ENCODE measurements around the gene TWF2.

The TWF2 gene

DNA sequence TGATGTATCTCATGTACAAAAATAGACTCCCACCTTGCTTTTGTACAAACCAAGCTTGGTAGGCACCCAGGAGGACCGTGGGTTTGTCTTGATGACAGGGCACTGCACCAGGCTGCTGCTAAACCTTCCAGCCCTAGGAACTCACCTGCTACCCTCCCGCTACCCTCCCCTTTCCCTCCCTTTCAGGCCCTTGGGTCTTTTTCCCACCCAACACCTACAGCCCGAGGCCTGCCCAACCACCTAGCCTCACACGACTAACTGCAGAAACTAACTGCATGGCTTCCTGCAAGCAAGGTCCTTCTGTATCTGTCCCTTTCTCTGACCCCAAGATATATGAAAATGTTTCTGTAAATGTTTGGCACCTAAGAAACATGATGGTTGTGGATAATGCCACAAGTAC lies 17.7 kb upstream of the TWF2 start:
- no peak for DNase-seq

DNA sequence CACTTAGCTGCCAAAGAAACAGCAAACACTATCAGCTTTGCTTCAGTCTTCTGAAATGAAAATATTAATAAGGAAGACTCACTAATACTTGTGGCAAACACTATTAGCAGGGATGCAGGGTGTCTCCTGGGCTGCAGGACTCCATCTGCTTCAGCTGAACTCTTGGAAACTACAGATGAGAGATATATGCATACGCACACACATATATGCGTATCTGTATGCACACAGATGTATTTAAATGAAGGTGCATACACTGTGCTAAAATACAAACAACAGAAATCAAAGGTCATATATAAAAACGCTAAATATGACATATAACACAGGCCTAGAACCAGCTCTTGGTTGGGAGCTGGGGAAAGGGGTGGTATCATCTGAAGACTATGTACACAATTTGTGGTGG lies 17.2 kb upstream of the TWF2 start:
- no peak for DNase-seq

DNA sequence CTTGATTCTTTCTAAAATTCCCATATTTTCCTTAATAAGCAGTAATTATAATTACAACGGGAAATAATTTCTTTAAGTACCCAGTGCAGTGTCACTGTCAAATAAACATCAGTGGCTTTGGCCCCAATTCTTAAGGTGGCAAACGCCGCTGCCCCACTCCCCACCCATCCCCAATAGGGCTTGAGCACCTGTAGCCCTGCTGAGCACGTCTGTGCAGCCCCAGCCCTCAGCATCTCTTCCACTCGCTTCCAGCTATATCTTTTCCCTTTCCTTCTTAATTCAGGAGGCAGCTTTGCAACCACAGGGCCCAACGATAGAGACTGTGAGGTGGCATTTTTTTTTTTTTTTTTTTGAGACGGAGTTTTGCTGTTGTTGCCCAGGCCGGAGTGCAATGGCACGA lies 15.7 kb upstream of the TWF2 start:
- no peak for DNase-seq

DNA sequence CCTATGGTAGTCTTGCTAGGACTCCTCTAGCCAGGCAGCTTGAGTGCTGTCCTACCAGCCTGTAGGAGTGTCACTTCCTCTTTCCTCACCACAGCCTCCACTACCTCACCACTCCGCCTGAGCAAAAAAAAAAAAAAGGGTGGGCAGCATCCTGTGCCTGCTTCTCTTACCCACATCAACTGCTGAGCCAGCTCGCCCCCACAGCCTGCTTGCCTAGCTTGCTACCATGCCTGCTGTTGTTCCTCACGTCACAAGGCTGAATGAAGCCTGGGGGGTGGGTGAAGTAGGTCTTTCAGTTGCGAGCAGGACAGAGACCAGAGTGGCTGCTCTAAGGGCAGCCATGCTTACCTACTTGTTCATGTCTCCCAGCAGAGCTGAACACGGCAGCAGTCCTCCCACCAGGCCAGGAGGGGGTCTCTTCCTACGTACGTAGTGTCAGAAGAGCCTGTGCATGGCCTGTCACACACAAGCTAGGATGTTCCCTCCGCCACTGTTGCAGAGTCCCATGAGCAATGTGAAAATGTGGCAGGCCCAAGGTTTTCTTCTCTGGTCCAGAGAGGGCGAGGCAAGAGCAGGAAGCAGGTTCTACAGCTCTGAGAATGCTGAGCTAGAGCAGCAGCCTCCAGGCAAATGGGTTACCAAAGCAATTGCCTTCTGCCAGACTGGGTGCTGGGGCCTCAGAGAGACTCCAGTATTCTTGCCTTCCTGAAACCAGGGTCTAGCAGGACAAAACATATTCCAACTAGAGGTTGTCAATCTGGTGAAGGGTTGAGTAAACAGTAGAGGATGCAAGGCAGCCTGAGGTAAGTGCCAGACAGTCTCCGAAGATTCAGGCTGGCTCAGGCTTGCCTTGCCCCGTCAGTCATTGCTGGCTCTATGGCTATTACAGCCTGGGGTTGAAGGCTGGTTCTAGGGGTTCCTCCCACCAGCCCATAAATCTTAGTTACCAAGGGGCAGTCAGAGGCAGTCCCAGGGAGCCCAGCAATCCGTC lies 14.7 kb upstream of the TWF2 start:
- DNase-seq: peak; percentile 85

DNA sequence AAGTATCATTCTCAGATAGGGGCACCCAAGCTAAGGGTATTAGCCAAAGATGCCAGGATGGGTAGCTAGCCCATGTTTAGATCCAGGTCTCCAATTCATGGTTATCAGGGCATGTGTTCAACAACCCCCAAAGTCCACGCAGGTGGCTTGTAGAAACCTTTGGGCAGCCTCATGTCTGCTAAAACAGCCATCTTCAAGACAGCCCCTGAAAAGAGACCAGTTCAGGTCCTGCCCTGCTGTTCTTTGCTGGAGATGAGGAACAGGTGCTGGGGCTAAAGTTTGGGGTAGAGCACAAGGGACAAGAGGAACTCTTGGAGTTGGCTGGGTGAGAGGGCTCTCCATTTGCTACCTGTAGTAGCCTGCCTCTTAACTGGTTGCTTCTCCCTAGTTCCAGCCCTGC lies 11.2 kb upstream of the TWF2 start:
- DNase-seq: no peak

DNA sequence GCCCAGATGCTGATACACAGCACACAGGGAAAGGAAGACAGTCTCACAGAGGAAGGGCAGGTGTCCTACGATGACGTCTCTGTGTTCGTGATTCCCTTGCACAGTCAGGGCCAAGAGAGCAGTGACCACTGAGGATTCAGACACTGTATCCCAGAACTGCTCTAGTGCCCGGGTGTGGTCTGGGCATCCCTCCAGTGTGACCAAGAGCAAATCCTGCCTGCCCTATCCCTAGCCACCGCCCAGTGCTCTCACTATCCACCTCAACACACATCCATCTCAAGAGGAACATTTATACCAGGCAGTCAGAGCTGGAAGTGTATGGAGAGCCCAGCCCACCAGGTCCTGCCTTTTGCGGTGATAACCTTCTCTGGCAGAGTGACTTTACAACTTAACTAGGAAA lies 10.7 kb upstream of the TWF2 start:
- no peak for DNase-seq

DNA sequence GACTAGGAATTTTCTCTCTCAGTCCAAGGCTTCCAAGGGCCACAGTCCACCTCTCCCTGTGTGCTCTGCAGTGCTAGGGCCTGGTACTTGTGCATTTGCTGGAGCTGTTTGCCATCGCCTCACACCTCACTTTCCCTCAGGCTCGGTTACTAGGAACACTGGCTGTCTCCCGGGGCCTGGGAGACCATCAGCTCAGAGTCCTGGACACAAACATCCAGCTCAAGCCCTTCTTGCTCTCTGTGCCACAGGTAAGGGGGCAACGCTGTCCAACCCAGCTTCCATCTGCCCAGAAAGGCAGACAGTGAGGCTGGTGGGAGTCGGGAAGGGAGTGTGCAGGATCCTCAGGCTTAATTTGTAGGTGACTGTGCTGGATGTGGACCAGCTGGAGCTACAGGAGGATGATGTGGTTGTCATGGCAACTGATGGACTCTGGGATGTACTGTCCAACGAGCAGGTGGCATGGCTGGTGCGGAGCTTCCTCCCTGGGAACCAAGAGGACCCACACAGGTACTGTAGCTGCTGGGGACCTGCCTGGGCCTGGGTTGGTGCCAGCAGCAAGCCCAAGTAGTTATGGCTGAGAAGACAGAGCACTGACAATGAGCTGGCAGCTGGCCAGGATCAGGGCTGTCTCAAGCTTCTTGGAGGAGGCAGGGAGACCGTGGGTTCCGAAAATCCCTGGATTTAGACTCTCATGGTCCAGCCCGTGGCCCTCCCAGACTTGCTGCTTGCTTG lies 10.0 kb upstream of the TWF2 start:
- no peak for DNase-seq

DNA sequence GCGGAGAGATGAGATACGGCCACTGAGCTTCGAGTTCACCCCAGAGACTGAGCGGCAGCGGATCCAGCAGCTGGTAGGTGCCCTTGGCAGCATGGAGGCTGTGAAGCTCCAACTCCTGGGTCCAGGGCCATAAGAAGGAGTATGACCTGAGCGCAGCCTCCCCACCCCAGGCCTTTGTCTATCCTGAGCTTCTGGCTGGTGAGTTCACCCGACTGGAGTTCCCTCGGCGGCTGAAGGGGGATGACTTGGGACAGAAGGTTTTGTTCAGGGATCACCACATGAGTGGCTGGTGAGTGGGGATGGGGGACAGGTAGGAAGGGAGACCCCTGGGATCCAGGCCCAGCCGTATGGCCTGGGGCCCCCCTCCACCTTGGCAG lies 9.2 kb upstream of the TWF2 start:
- DNase-seq: no peak

DNA sequence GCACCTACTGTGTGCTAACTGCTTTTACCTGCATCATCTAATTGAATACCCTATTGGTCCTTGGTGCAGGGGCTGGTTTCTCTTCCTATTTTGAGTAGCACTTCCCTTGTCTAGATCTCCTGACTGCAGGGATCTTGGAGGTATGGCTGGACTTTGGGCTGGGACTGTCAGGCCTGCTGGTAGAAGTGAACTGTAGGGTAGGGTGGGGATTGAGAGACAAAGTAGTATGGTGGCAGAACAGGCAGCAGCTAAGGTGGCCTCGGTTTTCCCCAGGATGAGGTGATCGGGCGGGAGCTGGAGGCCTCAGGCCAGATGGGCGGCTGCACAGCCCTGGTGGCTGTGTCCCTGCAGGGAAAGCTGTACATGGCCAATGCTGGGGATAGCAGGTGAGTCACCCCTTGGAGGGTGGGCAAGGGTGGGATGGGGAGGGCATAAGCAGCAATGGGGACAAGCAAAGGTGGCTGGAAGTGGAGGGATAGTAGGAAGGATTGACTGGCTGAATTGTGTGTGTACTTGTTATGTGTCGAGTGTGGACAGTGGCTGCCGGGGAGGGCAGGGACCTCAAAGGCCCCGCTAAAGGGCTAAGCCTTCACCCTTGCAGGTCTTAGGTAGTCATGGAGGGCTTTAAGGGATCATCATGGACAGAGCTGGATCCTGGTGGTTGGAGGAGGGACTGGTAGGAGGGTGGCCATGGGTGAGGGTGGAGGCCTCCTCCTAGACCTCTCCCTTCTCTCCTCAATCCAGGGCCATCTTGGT lies 8.6 kb upstream of the TWF2 start:
- DNase-seq: no peak

DNA sequence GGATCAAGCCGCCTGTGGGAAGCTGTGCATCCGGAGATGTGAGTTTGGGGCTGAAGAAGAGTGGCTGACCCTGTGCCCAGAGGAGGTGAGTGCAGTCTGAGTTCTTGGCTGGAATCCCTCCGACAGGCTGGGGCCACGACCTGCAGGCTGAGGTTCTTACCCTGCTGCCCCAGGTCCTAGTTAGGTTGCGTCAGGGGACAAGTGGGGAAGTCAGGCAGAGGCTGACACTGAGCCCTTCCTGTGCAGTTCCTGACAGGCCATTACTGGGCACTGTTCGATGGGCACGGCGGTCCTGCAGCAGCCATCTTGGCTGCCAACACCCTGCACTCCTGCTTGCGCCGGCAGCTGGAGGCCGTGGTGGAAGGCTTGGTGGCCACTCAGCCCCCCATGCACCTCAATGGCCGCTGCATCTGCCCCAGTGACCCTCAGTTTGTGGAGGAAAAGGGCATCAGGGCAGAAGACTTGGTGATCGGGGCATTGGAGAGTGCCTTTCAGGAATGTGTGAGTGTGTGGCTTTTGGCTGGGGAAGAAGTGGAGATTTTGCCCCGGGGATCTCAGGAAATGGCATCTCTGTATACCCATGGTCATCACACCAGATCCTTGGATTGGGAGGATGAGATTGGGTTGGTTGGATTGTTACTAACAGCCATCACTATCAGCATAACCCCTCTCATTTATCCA lies 7.9 kb upstream of the TWF2 start:
- no peak for DNase-seq

DNA sequence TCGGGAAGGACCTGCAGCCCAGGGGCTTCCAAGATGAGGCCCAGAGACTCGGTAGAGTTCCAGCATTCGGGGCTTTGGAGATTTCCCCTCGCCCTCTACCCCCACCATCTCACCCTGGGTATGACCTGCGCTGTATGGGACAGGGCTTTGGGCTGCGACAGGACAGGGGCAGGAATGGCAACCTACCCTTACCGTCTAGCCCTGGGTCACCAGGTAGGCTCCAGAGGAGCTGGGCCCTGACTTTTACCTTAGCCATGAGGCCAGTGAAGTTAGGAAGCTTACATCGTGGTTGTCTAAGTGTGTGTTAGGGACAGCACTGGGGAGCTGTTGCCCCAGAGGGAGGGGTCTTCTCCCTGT lies 7.3 kb upstream of the TWF2 start:
- no peak for DNase-seq

DNA sequence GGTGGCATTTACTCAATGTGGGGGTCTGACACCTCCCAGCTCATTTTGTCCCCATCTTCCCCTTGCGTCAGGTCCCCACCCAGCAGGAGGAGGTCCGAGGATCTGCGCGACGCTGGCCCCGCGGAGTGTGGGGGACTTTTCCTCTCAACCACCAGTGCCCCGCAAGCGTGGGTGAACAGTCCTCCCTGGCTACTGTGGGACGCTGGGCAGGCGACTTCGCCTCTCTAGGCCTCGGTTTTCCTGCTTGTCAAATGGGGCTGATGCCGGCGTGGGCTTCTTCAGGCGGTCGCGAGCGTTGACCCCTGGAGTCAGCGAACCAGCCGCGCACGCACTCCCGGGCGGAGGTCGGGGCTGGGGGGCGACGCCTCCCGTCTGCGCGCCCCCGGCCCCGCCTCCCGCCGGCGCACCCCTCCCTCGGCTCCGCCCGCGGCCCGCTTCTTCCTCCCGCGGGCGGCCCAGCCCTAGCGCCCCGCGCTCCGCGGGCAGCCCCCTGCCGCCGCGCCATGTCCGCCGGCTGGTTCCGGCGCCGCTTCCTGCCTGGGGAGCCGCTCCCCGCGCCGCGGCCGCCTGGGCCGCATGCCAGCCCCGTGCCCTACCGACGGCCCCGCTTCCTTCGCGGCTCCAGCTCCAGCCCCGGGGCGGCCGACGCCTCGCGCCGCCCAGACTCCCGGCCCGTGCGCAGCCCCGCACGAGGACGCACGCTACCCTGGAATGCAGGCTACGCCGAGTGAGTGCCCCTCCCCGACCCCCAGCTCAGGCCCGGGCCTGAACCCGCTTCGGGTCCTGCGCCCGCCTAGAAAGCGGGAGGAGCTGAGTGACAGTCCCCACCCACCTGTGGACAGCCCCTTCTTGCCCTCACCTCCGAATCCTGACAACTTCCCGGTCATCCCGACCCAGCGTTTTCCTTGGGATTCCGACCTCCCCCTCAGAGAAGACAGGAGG lies 6.6 kb upstream of the TWF2 start, which contains the start of gene PPM1M:
PPM1M (plus strand) TSS at position 438 of the 942 bp plus-strand sequence; CDS start at position 504, 66 bp downstream.
- no peak for DNase-seq

DNA sequence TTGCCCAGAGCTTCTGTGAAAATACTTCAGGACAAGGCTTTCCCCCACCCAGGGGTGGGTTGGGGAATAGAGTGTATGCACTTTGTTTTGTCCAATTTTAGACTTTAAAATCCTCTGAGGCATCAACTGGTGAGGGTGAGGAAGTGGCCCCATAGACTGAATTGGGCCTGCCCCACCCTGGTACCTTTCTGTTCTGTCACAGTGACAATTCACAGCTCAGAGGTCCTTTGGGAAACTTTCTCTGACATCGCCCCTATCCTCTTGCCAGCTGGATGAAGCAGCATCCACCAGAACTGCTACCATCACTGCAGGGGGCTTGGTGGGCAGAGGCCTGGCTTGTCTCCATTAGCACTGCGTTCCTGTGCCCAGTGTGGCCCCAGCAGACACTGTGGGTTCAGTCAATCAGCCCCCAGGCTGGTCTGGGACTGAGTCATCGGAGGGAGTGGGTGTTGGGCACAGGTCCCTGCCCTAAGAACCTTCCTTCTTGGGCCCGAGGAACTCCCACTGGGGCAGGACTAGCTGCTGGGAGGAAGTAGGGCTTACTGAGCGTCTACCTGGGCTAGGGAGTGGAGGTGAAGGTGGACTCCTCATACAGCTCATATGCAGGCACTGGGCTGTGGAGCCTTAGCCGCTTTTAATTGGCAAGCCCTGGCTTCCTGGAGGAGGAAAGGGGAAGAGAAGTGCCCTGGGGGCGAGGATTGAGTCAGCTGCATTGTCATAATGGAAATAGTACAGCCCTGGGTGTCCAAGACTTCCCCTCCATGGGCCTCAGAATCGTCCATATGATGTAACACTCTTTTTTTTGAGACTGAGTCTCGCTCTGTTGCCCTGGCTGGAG lies 5.1 kb upstream of the TWF2 start:
- DNase-seq: no peak

DNA sequence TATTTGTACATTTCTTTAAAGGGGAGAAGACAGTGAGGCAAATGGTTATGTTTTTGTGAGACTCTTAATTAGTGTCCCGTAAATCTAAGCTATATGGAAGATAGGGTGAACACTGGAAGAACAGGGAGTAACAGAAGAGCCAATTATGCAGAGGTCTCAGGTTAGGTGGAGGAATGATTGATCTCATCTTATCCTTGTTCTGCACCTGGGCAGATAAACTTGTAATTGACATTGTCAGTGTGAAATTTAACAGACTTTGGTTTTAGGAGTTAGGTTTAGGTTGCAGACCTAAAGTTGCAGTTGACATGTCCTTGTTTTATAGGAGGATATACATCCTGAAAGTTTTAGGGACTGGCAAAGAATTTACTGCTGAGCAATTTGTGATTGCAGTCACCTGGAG lies 3.1 kb upstream of the TWF2 start:
- no peak for DNase-seq

DNA sequence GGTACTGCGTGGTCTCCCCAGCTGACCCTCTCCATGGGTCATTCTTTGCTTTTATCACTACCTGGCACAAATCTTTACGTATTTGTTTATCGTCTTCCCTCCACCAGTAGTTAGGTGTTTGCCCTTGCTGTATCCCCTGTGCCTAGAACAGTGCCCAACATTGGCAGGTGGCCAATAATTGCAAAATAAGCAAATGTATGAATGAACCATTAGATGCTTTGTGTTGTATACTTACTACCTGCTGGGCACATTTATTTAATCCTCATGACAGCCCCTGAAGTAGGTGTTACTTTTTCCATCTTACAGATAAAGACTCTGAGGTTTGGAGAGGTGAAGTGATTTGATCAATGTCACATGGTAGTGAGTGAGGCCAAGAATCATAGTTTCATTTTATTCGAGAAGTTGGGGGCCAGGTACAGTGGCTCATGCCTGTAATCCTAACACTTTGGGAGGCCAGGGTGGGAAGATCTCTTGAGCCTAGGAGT lies 2.0 kb upstream of the TWF2 start:
- DNase-seq: no peak

DNA sequence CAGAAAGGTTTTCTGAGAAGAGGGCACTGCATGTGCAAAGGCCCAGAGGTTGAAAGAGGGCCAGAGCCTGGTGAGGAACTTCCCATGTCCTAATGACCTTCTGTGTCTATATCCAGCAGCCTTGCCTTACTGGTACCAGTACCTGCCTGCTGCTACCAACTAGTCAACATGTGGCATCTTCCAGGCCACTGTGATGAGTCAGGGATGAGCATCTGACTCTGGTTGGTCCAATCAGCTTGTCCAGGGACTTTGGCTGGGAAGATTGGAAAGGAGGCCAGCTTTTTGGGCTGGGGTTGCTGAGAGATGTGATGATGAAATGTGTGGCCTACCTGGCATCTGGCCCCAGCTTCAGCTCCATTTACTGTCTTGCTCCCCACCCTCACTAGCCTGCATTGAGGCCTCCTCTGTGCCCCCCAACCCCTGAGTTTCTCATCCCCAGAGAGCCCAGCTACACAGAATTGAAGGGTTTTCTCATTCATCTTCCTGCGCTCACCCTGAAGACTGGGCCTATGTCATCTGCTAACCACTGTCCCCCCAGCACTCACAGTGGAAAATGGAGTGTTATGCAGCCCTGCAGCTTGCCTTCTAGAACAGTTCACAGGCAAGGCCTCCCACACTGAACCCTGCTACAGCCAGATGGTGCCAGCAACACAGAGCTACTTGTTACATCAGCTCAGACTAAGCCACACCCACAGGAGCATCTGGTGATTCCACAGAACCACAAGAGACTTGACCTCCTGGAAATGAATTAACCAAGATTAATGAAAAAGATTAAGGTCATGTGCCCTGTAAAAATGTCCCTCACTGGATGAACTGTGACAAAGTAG lies 1.3 kb upstream of the TWF2 start:
- no peak for DNase-seq

DNA sequence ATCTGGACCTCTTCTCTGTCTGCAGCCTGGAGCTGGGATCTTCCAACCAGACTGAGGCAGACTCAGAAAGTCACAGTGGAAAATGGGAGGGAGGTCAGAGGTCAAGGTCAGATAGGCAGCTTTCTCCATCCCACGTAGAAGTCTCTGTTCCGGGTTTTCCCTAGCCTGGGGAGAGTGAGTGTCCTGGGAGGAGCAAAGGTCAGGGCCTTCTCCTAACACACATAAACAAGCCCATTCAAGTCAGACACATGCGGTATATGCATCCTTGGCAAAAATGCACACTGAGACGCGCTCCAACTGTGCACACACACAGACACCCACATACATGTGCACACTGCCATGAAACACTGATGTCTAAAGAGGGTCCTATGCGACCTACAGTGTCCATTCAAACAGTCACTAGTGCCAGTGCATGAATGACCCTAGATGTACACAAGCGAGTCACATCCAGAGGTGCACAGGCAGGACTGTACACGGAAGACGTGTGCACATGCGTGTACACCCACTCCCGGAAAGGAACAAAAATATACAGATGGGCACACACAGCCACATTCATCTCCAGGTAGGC lies 681 bp downstream of the TWF2 start:
- no peak for DNase-seq

DNA sequence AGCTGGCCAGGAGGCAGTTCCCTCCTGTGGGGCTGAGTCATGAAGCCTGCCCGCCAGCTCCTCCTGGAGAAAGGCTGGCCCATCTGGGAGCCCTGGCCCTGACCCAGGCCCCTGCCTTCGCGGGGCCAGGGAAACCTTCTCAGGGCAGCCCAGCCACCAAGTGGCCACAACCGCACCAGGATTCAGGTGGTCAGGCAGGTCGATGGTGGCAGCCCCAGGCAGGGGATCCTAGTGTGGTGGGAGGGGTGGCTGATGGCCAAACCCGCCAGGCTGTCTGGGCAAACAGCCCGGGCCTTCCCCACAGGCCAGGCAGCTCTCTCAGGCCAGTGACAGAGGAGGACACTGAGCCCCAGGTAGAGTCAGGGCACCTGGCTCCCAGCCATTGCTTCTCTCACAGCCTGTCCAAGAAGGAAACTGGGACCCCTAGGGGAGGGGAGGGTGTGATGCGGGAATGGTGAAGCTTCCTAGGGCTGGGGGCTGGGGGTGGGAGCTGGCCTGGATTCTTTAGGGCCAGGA lies 1.2 kb downstream of the TWF2 start:
- DNase-seq: no peak
